ENCODE measurements around the gene SHISA7.
A peak's percentile ranks its signal among the peaks of the same experiment; 100 is the strongest.

SHISA7 gene

DNA sequence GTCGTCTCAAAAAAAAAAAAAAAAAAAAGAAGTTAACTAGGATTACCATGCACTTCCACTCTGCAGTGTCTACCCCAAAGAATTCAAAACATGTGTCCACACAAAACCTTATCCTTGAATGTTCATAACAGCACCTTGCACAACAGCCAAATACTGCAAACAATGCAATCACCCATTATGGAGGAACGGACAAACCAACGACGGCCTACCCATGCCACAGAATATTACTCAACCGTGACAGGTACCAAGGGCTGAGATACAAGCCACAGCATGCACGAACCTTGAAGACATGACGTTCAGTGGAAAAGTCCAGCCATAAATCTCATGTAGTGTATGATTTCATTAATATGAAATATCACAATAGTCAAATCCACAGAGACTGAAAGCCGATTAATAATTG, 3.0 kb upstream of the SHISA7 start:
- DNase-seq (ENCODE audit: low read depth) = no peak

DNA sequence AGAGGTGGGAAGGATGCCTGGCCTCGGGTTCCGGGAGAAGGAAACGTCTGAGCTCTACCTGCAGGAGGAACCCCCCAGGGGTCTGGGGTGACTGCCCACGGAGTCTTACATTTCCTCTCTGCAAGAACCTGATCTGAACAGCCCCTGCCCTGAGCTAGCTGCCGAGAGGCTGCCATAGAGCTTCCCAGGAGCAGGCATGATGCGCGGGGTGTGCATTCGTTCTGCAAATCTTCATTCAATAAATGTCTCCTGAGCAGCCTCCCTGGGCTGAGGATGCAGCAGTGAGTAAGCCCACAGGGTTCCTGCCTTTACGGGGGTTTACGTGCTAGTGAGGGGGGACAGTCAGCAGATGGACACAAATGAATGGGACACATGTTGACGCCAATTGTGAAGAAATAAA, 1.5 kb upstream of the SHISA7 start:
- DNase-seq (ENCODE audit: low read depth) = no peak

DNA sequence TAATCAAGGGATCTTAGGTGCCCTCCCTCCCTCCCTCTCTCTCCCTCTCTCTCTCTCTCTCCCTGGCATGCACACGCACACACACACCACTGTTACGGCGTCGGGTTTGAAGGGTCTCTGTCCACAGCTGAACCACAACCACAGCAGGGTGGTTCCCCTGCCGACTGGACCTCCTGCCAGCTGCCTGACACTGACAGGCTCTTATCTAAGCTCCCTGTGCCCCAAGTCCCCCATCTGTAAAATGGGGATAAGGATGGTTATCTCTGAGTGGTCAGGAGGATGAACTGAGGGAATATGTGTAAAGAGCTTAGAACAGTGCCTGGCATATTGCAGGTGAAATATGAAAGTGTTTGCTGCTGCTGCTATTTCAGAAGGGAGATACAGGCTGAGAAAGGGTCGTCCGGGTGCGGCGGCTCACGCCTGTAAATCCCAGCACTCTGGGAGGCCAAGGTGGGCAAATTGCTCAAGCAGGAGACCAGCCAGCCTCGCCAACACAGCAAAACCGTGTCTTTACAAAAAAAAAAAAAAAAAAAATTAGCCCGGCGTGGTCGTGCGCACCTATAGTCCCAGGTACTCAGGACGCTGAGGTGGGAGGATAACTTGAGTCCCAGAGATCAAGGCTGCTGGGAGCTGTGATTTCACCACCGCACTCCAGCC, 852 bp upstream of the SHISA7 start:
- no peak for DNase-seq (ENCODE audit: low read depth)

DNA sequence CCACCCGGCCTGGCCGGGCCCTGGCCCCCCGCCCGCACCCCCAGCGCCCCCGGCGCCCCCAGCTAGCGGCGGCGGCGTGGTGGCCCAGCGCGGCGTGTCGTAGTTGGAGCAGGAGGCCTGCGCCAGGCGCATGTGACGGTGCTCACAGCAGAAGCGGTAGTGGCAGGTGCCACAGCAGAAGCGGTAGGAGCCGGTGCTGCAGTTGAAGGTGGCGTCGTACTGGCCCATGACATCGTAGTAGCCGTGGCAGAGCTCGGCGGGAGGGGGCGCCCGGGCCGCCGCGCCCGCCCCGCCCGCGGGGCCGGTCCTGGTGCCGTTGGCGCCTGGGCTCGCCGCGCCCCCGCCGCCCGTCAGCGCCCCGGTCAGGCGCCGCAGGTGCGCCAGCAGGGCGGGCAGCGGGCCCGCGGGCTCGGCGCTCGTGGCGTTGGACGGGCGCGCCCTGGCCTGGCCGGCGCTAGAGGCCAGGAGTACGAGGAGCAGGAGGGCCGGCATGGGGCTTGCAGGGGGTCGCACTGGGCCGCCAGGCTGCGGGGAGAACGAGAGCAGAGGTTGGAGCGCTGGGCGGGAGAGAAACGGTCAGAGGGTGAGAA, 633 bp downstream of the SHISA7 start:
- DNase-seq (ENCODE audit: low read depth) = no peak

DNA sequence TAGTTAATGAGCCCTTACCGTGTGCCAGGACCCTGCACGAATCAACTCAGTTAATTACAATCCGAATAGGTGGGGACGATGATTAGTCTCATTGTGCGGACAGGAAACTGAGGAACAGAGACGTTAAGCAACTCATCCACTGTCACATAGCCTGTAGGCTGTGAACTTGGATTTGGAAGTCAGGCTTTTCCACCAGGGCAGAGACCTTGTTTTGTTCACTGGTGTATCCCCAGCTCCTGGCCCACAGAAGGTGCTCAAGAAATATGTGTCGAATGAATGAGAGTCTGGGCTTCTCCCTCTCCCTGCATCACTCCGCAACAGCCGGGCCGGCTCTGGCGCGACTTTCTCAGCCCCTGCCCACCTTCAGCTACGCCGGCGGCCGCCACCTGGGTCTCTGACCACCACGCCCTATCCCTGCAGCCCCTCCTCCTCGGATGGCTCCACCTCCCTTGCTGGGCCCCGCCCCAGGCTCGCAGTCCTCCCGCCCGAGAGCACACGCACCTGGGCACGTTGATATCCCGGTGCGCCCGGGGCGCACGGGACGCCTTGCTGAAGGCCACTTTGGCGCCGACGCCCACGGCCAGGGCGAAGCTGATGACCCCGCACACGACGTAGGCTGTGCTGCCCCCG, 1.3 kb downstream of the SHISA7 start:
- no peak for DNase-seq (ENCODE audit: low read depth)

DNA sequence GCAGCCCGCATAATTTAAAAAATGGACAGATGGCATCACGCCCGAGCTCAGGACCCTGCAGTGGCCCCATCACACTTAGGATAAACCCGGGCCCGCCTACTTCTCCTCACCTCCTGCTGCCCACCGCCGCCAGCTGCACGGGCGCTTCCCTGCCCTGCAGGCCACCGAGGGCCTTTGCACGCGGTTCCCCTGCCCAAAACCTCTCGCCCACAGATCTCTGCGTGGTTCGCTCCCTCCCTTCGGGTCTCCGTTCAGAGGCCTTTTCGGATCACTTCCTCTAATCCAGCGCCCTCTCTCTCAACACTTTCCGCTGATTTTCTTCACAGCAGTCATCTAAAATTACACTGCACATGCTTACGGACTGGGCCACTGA, 1.8 kb downstream of the SHISA7 start:
- DNase-seq (ENCODE audit: low read depth) = no peak

DNA sequence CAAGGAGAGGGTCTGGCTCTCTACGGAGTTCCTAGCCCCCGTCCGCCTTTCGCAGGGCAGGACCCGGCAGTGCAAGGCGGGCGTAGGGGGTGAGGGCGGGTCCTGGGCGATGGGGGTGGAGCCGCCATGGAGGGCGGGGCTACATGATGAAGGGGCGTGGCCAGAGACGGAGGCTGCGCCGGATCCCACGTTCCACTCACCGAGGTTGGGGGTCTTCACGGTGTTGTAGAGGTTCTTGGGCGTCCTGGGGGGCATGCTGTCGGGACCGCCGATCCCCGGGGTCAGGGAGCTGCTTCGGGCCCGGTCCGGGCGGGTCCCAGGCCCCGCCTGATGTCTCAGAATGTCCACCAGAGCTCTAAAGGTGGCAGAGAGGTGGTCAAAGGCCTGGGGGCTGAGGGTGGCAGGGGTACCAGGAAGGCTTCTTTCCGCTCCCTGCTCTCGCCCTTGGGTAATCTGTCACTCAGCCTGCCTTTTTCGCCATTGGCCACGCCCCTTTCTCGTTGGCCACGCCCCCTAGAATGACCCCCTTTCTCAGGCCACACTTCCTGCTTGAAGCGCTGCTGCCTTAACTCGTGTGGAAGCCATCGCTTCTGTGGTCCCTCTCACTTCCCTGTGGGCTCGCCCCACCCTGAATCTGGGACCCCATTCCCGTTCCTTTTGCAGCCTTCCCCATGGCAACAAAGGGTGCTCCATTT, 2.5 kb downstream of the SHISA7 start:
- DNase-seq (ENCODE audit: low read depth) = no peak

DNA sequence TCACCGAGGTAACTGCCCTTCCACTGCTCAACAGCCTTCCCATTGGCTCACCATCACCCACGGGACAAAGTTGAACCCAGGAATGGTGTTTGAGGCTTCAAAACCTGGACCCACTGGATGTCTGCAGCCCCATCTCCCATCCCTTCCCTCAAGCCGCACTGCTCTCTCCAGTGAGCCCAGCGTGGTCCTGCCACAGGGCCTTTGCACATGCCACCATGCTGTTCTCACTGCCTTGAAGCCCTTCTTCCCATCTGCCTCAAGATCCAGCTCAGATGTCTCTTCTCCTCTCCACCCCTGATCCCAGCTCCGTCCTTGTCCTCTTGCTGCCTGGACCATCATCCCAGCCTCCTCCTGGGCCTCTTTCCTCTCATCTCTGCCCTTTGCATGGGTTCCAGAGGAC, 4.0 kb downstream of the SHISA7 start:
- DNase-seq (ENCODE audit: low read depth) = no peak

DNA sequence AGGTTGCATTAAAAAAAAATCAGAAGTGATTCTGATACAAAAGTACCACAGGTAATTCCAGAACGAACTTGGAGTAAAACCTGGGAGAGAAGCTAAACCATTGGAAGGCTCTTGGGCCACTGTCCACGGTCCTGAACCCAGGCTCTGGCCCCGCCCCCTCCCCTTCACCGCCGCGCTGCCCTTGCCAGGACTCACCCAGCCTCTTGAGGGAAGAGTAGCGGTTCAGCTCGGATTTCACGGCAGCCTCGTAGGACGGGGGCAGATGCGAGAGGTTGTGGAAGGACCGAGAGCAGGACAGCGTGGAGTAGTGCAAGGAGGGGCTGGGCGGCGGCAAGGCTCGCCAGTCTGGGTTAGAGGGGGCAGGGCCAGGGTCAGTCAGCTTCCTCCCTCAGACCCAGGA, 5.7 kb downstream of the SHISA7 start:
- DNase-seq (ENCODE audit: low read depth) = no peak

DNA sequence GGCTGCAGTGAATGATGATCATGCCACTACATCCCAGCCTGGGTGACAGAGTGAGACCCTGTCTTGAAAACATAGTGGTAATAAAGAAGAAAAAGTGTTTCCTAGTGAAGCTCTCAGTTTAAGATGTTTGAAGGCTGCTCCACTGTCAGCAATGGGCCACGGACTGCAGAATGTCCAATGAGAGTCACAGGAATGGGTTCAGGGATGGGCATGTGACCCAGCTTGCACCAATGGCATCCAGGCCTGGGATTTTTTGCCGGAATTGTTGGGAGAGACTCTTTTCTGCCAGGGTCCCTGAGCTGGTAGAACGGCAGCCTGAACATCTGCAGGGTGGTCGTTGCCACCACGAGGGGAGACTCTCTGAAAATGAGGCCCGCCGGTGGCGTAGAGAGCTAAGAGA, 6.3 kb downstream of the SHISA7 start:
- DNase-seq (ENCODE audit: low read depth) = no peak

DNA sequence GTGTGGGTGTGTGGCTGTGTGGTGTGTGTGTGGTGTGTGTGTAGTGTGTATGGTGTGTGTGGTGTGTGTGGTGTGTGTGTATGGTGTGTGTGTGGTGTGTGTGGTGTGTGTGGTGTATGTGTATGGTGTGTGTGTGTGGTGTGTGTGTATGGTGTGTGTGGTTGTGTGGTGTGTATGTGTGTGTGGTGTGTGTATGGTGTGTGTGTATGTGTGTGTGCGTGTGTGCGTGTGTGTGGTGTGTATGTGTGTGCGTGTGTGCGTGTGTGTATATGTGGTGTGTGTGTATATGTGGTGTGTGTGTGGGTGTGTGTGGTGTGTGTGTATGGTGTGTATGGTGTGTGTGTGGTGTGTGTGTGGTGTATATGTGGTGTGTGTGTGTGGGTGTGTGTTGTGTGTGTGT, 8.1 kb downstream of the SHISA7 start:
- no peak for DNase-seq (ENCODE audit: low read depth)

DNA sequence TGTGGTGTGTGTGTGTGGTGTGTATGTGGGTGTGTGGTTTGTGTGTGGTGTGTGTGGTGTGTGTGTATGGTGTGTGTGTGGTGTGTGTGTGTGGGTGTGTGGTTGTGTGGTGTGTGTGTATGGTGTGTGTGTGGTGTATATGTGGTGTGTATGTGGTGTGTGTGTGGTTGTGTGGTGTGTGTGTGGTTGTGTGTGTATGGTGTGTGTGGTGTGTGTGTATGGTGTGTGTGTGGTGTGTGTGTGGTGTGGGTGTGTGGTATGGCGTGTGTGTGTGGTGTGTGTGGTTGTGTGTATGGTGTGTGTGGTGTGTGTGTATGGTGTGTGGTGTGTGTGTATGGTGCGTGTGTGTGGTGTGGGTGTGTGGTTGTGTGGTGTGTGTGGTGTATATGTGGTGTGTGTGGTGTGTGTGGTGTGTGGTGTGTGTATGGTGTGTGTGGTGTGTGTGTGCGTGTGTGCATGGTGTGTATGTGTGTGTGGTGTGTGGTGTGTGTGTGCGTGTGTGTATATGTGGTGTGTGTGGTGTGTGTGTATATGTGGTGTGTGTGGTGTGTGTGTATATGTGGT, 8.7 kb downstream of the SHISA7 start:
- DNase-seq (ENCODE audit: low read depth) = no peak

DNA sequence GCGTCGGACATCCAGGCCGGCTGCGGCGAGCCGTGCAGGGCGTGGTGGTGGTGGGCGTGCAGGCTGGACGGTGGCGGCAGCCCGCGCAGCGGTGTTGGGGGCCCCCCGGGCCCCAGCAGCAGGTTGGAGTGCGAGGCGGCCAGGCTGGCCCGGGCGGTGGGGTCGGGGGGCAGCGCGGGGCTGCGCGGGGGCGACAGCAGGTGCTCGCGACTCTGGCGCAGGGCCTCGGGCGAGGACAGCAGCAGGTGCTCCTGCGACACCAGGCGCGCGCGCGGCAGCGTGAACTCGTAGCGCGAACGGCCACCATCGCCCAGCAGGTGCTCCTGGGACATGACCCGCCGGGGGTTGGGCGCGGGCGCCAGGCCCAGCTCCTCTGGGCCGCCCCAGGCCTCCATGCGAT, 9.8 kb downstream of the SHISA7 start:
- no peak for DNase-seq (ENCODE audit: low read depth)

DNA sequence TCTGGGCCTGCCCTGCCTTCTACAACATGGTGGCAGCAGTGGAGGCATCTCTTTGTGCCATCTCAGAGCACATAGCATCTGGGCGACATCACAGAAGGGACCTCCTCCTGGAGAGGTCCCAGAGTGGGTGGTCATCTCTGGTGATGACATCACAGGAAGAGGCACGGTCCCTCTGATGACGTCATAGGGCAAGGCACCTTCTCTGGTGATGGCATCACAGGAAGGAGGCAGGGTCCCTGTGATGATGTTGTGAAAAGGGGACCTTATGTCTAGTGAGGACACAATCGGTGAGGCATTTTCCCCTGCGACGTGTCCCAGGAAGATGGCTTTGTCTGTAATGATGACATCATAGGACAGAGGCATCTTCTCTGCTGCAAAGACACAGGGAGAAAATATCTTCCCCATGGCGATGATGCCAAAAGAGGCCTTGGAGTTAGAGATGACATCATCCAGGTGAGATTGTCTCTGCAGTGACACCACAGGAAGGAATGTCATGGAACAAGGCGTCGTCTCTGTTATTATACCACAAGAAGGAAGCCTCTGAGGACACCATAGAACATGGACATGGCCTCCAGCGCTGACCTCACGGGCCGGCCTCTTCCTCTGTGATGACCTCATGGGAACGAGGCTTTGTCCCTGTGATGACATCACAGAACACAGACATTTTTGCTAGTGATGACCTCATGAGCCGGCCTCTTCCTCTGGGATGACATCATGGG, 10.7 kb downstream of the SHISA7 start:
- no peak for DNase-seq (ENCODE audit: low read depth)

DNA sequence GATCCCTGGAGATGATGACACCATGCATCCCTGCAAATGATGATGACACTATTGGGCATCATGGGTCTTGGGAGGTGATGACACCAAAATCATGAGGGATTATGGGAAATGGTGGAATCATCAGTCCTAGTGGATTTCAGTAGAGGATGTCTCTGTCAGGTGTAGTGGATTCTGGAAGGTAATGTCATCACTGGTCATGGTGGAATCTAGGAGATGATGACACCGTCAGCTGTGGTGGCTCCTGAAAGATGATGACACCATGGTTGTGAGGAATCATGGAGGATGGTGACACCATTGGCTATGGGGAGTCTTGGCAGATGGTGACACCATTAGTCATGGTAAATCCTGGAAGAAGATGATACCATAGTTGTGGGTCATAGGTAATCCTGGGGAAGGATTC, 11.9 kb downstream of the SHISA7 start:
- no peak for DNase-seq (ENCODE audit: low read depth)

DNA sequence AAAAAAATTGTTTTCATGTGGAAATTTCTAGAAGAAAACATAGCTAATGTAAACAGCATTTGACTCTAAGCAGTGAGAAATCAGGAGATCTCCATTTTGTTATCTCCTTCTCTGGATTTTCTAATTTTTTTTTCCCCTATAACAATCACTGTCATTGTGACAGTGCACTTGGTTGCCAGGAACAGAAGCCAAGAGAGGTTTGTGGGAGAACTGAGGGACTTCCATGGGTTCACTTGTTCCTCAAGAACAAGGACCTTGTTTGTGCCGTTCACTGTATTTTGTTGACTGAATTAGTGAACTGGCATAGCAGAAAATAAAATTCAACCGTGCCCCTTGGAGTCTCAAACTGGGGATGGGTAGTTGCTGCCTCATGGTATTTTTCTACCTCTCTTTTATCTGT, 17.1 kb downstream of the SHISA7 start:
- no peak for DNase-seq (ENCODE audit: low read depth)

DNA sequence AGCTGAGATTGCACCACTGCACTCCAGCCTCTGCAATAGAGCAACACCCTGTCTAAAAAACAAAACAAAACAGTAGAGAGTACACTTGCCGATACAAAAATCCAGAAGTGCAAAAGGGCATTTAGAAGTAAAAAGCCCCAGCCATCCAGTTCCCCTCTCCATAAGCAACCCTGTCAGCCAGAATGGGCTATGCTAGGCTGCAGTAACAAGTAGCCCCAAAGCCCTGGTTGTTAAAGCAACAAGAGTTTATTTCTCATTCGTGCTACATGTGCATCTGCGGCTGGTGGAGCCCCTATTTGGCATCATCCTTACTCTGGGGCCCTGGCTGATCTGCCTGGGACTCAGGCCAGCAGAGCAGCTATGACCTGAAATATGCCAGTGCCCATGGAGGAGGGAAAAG, 18.6 kb downstream of the SHISA7 start:
- DNase-seq (ENCODE audit: low read depth) = no peak

DNA sequence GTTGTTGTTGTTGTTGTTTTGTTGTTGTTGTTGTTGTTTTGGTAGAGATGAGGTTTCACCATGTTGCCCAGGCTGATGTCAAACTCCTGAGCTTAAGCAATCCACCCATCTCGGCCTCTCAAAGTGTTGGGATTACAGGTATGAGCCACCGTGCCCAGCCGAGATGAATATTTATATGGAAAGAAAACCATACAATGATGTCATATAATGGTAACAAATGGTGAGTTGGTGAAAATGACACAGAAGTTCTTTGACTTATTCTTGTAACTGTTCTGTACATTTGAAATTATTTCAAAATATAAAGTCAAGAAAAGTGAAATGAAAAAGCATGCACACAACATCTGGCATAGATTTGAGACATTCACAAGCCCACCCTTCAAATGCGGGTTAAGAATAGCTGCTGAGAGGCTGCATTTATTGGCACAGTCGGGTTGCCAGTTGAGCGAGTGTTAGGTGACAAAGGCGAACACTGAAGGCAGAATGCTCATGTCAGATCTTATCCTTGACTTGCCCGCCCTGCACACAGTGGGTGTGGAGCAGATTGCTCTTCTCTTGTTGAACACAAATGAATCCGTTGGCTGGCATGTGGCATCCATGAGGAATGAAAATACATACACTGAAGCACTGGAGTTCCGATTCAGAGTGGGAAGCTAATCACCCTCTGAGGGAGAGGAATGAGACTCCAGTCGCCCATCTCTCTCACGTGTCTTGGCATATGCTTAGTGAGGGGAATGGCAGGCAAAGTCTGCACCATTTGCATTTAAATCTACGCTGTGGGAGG, 19.7 kb downstream of the SHISA7 start:
- no peak for DNase-seq (ENCODE audit: low read depth)

DNA sequence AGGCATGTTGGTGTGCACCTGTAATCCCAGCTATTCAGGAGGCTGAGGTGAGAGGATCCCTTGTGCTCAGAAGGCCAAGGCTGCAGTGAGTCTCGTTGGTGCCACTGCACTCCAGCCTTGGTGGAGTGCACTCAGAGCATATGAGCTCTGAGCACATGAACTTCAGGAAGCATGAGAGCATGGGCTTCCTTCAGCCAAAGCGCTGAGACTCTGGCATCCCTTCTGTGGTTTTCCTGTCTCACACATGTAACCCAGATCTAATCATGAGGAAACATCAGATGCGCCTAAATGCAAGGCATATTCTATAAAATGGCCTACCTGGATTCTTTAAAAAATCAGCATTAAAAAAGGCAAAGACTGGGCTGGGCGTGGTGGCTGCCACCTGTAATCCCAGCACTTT, 21.8 kb downstream of the SHISA7 start:
- DNase-seq (ENCODE audit: low read depth) = peak; percentile 34

DNA sequence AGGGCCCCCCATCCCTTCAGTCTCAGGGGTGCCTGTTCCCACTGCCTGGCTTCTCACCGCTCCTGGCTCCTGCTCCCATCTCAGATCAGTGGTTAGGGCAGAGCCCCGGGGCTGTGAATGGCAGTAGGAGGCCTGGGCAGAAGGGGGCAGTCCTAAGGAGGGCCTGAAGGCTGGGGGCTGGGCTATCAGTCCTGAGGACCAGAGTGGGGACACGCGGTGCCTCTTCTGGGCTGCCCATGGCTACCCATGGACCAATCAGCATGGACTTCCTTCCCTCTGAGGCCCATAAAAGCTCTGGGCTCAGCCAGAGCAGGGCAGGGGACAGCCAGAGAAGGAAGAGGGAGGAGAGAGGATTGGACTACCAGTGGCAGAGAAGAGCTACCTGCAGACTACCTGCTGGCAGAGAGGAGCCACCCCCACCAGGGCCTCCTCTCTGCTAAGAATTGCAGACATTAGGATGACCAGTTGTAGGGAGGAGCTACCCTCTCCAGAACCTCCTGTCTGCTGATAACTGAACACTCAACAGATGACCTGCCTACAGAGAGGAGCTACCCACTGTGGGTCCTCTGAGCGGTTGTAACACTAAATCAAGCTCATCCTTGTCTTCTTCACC, 23.4 kb downstream of the SHISA7 start:
- no peak for DNase-seq (ENCODE audit: low read depth)

DNA sequence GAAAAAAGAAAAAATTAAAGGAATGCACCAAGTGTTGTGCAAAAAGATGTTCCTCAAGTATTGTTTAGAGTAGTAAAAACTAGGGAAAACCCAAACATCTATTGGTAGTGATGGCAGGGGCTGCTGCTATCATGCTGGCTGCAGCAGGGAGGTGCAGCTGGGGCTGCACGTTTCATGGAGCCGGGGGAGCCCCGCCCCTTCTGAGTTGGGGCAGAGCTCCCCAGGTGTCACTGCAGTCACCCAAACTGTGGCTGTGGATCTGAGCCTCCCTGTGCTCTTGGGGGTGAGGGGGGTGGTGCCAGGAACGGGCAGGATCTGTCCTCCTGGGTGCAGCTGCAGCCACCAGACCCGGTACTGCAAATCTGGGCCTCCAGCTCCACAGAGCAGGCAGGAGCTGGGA, 24.0 kb downstream of the SHISA7 start:
- DNase-seq (ENCODE audit: low read depth) = no peak

All from T-helper 22 cell (primary cell).